GM12875 (cell line): ENCODE data around the gene GRID2.

Source experiments
- H3K4me3 ChIP-seq: one replicate; pipeline ENCODE4 v1.5.1; 2011; ENCODE audit warnings: low read depth, low read length, control low read depth
- CTCF ChIP-seq: IDR thresholded peaks from 2 replicates; pipeline ENCODE4 v1.5.1; 2011; ENCODE audit warnings: low read depth, mild to moderate bottlenecking, control low read depth, inconsistent platforms, low read length, moderate library complexity, borderline replicate concordance; ENCODE audit not compliant: insufficient read depth

The GRID2 gene

GRCh38 chr4:93700571-93700970 lies 1396.8 kb downstream of the GRID2 start:
- H3K4me3 ChIP-seq: no peak overlapping the region
- TF ChIP-seq CTCF: no peak

GRCh38 chr4:93710101-93710846 lies 1406.5 kb downstream of the GRID2 start:
- H3K4me3 ChIP-seq: no peak overlapping the region
- peak; percentile 47 for TF ChIP-seq CTCF

GRCh38 chr4:93710847-93711430 lies 1407.2 kb downstream of the GRID2 start:
- TF ChIP-seq CTCF: no peak
- H3K4me3 ChIP-seq: no peak overlapping the region

GRCh38 chr4:93718233-93718632 lies 1414.5 kb downstream of the GRID2 start:
- TF ChIP-seq CTCF: no peak
- H3K4me3 ChIP-seq: no peak overlapping the region

GRCh38 chr4:93719552-93719951 lies 1415.8 kb downstream of the GRID2 start:
- H3K4me3 ChIP-seq: no peak overlapping the region
- TF ChIP-seq CTCF: no peak

- no peak for TF ChIP-seq CTCF
- no peak overlapping the region for H3K4me3 ChIP-seq
These were observed 1418.7 kb downstream of the GRID2 start for GRCh38 chr4:93722446-93722845.

GRCh38 chr4:93730251-93730650 lies 1426.5 kb downstream of the GRID2 start:
- no peak overlapping the region for H3K4me3 ChIP-seq
- TF ChIP-seq CTCF: no peak
